ENCODE data around the gene APBB1.

GRCh38 chr11:6453152-6453551 lies 34.3 kb upstream of the APBB1 start:
- TF ChIP-seq CTCF (IDR thresholded peaks at IDR 0.05; ENCODE audit: borderline replicate concordance, extremely low read depth, low read length, poor library complexity, severe bottlenecking) (no peak), EZH2 (IDR thresholded peaks at IDR 0.05; ENCODE audit: borderline replicate concordance, low read depth, low read length, severe bottlenecking) (no peak)
